Measurements from ENCODE around the gene MAML2. TPM values are rescaled to one million over a fixed set of nuclear protein-coding genes. Genes with fewer than 3 reads are reported as not detected.

The MAML2 gene
- polyA plus RNA-seq, 1 of the 3 experiments (the other 2 are of a cell fraction) = 20.1 TPM

DNA sequence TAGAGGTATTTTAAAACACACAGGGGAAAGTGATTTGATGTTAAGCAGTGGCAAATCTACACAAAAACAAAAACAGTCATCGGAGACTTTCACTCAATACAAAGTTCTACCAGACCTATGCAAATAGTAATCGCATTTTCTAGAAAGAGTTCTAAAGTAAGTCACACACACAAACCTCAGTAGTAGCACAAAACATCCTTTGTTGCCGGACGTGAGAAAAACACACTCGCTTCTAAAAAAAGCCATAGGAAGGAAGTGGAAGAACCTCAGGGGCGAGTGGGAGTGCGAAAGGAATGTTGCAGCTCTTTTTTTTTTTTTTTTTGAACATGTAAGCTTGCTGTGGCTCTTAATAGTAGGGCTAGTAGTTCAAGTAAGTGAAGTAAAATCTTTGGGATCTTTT lies 88.9 kb downstream of the MAML2 start:
- H3K79me2 ChIP-seq (ENCODE audit: insufficient read depth) = peaks cover 96% of the 10 kb centered on the region
- H4K20me1 ChIP-seq (ENCODE audit: insufficient read depth) = no peaks in the 10 kb centered on the region
- peaks cover 4% of the 10 kb centered on the region for H3F3A ChIP-seq (replicated peaks; ENCODE audit: insufficient read depth)
- H3K4me1 ChIP-seq (ENCODE audit: control insufficient read depth in 1 of 2, insufficient read depth in 2 of 2, low read depth in 1 of 2, low read length in 1 of 2) = peaks cover 4 to 54% of the 10 kb centered on the region in 2 experiments
- WGBS (ENCODE audit: low lambda C conversion rate) = 70% methylated on average over 7 of the region's 7 CpGs
- ChIA-PET POLR2A (no interaction called here), CTCF (interaction anchor here (0.7 to 1.3 kb wide), 3 partner anchors 11 to 199 kb away, joined by 3 to 4 read pairs (median 4); no protein-coding TSS in a partner anchor)
- H3K36me3 ChIP-seq (replicated peaks in 1 of 2; ENCODE audit: control insufficient read depth in 1 of 2, insufficient read depth in 2 of 2, low read length in 1 of 2) = peaks cover 0 to 19% of the 10 kb centered on the region in 2 experiments
- H3K27ac ChIP-seq (ENCODE audit: low read depth in 2 of 2, low read length in 1 of 2) = peak overlapping the region in 1 of 2 experiments; percentile 34; a peak in 2 of 4 replicates
- no peak overlapping the region for H2AFZ ChIP-seq (ENCODE audit: low read depth)
- H3K4me2 ChIP-seq = peak overlapping the region; percentile 14; the same call in 1 of the 2 replicates
- no peaks in the 10 kb centered on the region for H3K9me3 ChIP-seq
- TF ChIP-seq FOSL2 (IDR thresholded peaks at IDR 0.05; ENCODE audit: borderline replicate concordance, low read depth) (no peak), PBX3 (IDR thresholded peaks at IDR 0.05) (no peak), TAF1 (IDR thresholded peaks at IDR 0.05; ENCODE audit: borderline replicate concordance, low read depth, low read length) (no peak), SMC3 (IDR thresholded peaks at IDR 0.05; ENCODE audit: low read depth, low read length) (no peak), MXI1 (IDR thresholded peaks at IDR 0.05; ENCODE audit: low read depth, low read length) (no peak), TCF12 (IDR thresholded peaks at IDR 0.05) (no peak), SIN3A (IDR thresholded peaks at IDR 0.05; ENCODE audit: borderline replicate concordance, low read depth, low read length) (no peak), JUND (IDR thresholded peaks at IDR 0.05) (no peak), NFIC (IDR thresholded peaks at IDR 0.05; ENCODE audit: borderline replicate concordance) (no peak), RXRA (IDR thresholded peaks at IDR 0.05; ENCODE audit: borderline replicate concordance, low read depth) (no peak)
- TF ChIP-seq, protein P1, sequence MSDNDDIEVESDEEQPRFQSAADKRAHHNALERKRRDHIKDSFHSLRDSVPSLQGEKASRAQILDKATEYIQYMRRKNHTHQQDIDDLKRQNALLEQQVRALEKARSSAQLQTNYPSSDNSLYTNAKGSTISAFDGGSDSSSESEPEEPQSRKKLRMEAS (IDR thresholded peaks at IDR 0.05; ENCODE audit: low read depth) = no peak
- H3K9me2 ChIP-seq = no peaks in the 10 kb centered on the region
- no peaks in the 10 kb centered on the region for H3K27me3 ChIP-seq (ENCODE audit: insufficient read depth)
- peak overlapping the region; percentile 6; the same call in 1 of the 2 replicates for H3K9ac ChIP-seq
- no peak for DNase-seq
- no peak overlapping the region for H3K4me3 ChIP-seq (ENCODE audit: low read depth in 2 of 2, low read length in 1 of 2)

- CTCF ChIA-PET = no interaction called here
- no peak for DNase-seq
- Histone ChIP-seq H3K4me2 (peak overlapping the region; percentile 14; the same call in 1 of the 2 replicates), H3K9me3 (no peaks in the 10 kb centered on the region), H3K27ac (ENCODE audit: low read depth in 2 of 2, low read length in 1 of 2) (peak overlapping the region; percentile 47 to 61), H4K20me1 (ENCODE audit: insufficient read depth) (no peaks in the 10 kb centered on the region; the same call in 1 of the 2 replicates), H3K9me2 (no peaks in the 10 kb centered on the region), H3K4me3 (ENCODE audit: low read depth in 2 of 2, low read length in 1 of 2) (no peak overlapping the region), H3K4me1 (ENCODE audit: control insufficient read depth in 1 of 2, insufficient read depth in 2 of 2, low read depth in 1 of 2, low read length in 1 of 2) (peaks cover 11 to 27% of the 10 kb centered on the region in 2 experiments; a peak in 3 of 4 replicates), H2AFZ (ENCODE audit: low read depth) (no peak overlapping the region), H3K79me2 (ENCODE audit: insufficient read depth) (peaks cover 84% of the 10 kb centered on the region), H3K27me3 (ENCODE audit: insufficient read depth) (no peaks in the 10 kb centered on the region), H3K9ac (no peak overlapping the region; the same call in 1 of the 2 replicates), H3F3A (replicated peaks; ENCODE audit: insufficient read depth) (peaks cover 28% of the 10 kb centered on the region), H3K36me3 (replicated peaks in 1 of 2; ENCODE audit: control insufficient read depth in 1 of 2, insufficient read depth in 2 of 2, low read length in 1 of 2) (peaks cover 0 to 14% of the 10 kb centered on the region in 2 experiments)
- WGBS (ENCODE audit: low lambda C conversion rate) = 67% methylated on average over 2 of the region's 4 CpGs
- TF ChIP-seq GATA2 (CRISPR knock-in tag; IDR thresholded peaks at IDR 0.05) (no peak), USF1 (IDR thresholded peaks at IDR 0.05; ENCODE audit: borderline replicate concordance, low read depth) (no peak), REST (IDR thresholded peaks at IDR 0.05; ENCODE audit: low read depth, low read length) (no peak), EZH2phosphoT487 (IDR thresholded peaks at IDR 0.05; ENCODE audit: borderline replicate concordance, low read depth) (no peak), NFIC (IDR thresholded peaks at IDR 0.05; ENCODE audit: borderline replicate concordance) (no peak), ELF1 (IDR thresholded peaks at IDR 0.05) (no peak), PBX3 (IDR thresholded peaks at IDR 0.05) (peak; percentile 66)
- POLR2A ChIA-PET = no interaction called here
Measured at GRCh38 chr11:96246718-96247552, 96.1 kb downstream of the MAML2 start.

Data from SK-N-SH (cell line).